NOMO-1 treated with DMSO at 0.1 percent for 48 hours (cell line): ENCODE data around the gene NEURL1.
"Not testable (repeated sequence)": the region's sequence is repeated elsewhere in the genome, so short reads cannot be mapped to it uniquely, and the experiment has no call there.

Experiments
- DNase-seq: peaks from one replicate; lab custom pipeline; 2025; ENCODE audit not compliant: unreplicated experiment; lab: John Stamatoyannopoulos, UW

NEURL1 gene

DNA sequence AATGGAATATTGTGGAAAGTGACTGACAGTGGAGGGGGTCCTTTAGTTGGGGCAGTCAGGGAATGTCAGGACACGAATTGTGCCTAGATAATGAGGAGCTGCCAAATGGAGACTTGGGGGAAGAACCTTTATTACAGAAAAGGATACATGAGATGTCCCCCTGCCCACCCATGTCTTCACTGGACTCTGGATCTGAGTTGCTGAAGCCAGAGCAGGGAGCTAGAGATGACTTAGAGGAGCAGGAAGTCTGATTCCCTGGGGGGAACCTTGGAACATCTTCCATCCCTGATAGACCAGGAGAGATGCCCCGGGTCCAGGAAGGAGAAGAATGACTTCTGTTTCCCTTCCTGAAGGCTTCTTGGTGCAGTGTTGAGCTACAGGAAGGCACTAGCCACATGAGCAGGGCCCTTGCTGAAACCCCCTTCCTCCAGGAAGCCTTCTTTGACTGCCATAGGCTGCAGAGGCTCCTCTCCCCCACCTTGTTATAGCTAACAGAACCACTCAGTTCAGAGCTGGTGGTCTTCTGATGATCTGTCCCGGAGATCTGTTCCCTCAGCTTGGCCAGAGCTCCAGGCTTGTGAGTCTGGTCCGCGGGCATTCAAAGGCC is 747 bp upstream of the NEURL1 start:
- DNase-seq = no peak

DNA sequence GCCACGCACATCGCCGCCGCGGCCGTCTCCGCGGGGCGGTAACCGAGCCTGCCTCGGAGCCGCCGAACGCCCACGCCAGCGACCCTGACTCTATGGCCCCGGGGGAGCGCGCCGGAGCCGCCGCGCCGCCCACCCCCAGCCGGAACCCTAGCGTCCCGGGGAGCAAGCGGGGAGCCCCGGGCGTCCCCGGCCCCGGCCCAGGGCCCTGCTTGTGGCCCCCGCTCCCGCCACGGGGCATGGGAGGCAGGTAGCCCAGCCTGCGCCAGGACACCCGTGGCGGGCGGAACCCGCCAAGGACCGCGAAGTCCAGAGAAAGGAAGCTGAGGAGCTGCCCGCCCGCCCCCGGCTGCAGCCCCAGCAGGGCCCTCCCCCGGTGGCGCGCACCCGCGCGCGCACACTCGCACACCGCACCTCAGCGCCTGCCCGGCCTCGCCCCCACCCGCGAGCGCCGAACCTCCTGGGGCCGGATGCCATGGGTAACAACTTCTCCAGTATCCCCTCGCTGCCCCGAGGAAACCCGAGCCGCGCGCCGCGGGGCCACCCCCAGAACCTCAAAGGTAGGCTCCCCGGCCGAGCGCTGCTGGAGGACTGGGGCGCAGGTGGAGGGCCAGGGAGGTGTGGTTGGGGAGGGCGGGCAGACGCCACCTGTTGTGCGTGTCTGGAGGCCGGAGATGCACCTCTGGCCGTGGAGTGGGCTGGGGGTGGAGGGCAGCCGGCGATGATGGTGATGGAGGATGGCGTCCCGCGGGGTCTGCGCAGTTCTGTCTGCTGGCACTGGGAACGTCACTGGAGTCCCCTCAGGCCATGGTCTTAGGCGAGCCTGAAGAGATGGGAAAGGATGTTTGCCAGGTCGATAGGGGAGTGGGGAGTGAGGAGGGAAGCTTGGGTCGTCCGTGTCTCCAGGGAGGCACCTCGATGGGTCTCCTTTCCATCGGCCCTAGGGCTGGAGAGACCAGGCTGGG is 692 bp downstream of the NEURL1 start:
- no peak for DNase-seq

- DNase-seq = no peak
Observed at GRCh38 chr10:103495321-103495720, 1.8 kb downstream of the NEURL1 start.

DNA sequence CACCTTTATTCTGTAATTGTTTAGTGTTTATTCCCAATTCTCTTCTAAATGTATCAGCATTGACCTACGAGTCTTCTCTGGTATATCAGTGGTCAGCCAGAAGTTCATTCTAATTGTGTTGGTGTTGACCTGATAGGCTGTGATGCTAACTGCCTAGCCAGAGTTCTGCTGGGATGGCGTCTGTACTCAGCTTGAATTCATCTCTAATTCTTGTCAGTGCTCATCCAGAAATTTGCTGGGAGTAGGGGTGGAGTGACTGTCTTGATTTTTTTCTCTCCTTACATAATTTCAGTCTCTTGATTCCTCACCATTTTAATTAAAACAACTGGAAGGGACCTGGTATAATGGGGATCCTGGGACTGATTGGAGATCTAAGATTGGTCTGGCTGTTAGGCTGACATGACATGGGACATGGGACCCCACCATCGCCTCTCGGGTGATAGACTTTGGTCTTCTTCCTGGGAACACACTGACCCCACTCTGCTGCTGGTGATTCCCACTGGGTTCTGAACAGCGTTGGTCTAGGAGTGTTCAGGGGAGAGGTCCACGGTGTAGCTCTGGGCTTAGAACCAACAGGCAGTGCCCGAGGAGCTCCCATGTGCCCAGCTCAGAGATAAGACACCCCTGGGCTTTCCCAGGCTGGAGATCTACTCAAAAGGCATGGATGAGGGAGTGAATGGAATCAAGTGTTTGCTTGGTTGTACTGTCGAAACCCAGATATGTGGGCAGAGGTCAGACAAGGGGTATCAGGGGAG is 3.8 kb downstream of the NEURL1 start:
- DNase-seq = no peak

GRCh38 chr10:103498936-103499638 is 5.6 kb downstream of the NEURL1 start:
- DNase-seq = no peak

GRCh38 chr10:103499881-103500280 is 6.4 kb downstream of the NEURL1 start:
- no peak for DNase-seq

GRCh38 chr10:103500481-103500880 is 7.0 kb downstream of the NEURL1 start:
- no peak for DNase-seq

- DNase-seq = no peak
Observed at GRCh38 chr10:103501186-103501585, 7.7 kb downstream of the NEURL1 start.

GRCh38 chr10:103502849-103503660 is 9.6 kb downstream of the NEURL1 start:
- no peak for DNase-seq

DNA sequence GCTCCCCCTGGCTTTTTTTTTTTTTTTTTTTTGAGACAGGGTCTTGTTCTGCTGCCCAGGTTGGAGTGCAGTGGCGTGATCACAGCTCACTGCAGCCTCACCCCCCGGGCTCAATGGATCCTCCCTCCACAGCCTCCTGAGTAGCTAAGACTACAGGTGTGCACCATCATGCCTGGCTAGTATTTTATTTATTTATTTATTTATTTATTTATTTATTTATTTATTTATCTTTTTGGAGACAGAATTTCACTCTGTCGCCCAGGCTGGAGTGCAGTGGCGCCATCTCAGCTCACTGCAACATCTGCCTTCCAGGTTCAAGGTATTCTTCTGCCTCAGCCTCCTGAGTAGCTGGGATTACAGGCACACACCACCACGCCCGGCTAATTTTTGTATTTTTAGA is 10.3 kb downstream of the NEURL1 start:
- not testable (repeated sequence) for DNase-seq

GRCh38 chr10:103504181-103504783 is 10.8 kb downstream of the NEURL1 start:
- DNase-seq = peak; percentile 23

DNA sequence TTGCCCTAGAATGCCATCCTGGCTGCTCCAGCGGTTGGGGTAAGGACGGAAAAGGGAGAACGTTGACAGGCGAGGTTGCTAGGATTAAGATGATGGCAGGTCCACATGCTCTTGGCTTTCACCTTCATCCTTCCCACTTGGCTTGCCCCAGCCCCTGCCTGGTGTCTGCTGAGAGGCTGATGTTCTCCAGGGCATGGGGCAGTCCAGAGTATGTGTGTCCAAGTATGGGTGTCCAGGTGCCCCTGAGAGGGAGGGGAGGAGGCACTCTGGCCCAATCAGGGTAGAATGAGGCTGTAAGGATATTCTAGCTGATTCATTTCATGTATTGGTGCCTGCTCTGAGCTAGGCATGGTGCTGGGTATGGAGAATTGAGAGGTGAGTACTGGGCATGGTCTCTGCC is 12.6 kb downstream of the NEURL1 start:
- DNase-seq = no peak

- no peak for DNase-seq
Observed at GRCh38 chr10:103507235-103508191, 14.0 kb downstream of the NEURL1 start.

- DNase-seq = no peak
Observed at GRCh38 chr10:103510046-103510685, 16.7 kb downstream of the NEURL1 start.

- no peak for DNase-seq
Observed at GRCh38 chr10:103510791-103511752, 17.6 kb downstream of the NEURL1 start.

GRCh38 chr10:103512166-103512565 is 18.7 kb downstream of the NEURL1 start:
- DNase-seq = no peak
